GM19395 (cell line): Measurements from ENCODE around the gene MYO1C.
"Not testable (repeated sequence)": the region's sequence is repeated elsewhere in the genome, so short reads cannot be mapped to it uniquely, and the experiment has no call there.

Experiments used
- ATAC-seq: cut with Tn5 transposase; IDR thresholded peaks from one replicate; pipeline ENCODE4 v1.9.1; 2021; ENCODE audit warnings: mild to moderate bottlenecking, moderate library complexity; ENCODE audit not compliant: unreplicated experiment

The MYO1C gene

GRCh38 chr17:1467258-1467657, 25.2 kb downstream of the MYO1C start:
- ATAC-seq = no peak

- ATAC-seq = no peak
Measured at GRCh38 chr17:1464186-1464585, 28.3 kb downstream of the MYO1C start.

- no peak for ATAC-seq
Measured at GRCh38 chr17:1462164-1463112, 30.0 kb downstream of the MYO1C start.

DNA sequence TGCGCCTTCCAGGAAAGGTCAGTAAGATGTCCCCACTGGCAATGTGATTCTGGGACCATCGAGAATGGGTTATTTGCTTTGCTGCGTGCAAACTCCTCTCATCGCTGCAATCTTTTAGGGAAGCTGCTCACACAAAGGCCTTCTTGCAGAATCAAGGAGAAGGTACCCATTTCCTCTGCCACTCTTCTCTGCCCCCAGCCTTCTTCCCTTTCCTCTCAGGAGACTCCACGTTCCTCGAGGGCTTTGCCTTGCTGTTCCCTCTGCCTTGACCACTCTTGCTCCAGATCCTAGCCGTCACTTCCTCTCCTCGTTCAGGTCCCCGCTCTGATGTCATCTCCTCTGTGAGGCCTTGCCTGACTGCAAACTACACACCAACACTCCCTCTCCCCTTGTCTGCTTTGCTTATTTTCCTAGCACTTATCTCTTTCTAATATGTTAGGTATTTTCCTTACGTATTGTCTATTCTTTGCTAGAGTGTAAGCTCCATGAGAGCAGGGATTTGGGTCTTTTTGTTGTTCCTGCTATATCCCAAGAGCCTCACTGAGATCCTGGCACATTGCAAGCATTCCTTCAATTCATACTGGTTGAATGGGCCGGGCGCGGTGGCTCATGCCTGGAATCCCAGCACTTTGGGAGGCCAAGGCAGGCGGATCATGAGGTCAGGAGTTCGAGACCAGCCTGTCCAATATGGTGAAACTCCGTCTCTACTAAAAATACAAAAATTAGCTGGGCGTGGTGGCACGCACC, 31.1 kb downstream of the MYO1C start:
- ATAC-seq = no peak

DNA sequence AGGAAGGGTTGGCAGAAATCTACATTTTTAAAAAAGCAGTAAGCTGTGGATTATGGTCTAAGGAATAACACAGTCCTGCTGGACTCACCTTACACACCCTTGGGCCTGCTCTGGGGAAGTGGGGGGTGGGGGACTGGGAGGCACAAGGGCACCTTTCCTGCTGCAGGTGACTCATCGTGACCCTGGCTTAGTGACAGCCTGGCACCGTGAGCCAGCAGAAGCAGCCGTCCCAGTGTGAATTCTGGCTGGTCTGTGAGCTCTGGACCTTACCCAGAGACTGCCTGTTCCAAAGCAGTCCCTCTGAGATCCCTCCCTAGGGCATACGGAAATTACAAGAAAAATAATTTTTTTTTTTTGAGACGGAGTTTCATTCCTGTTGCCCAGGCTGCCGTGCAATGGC, 32.3 kb downstream of the MYO1C start:
- no peak for ATAC-seq

DNA sequence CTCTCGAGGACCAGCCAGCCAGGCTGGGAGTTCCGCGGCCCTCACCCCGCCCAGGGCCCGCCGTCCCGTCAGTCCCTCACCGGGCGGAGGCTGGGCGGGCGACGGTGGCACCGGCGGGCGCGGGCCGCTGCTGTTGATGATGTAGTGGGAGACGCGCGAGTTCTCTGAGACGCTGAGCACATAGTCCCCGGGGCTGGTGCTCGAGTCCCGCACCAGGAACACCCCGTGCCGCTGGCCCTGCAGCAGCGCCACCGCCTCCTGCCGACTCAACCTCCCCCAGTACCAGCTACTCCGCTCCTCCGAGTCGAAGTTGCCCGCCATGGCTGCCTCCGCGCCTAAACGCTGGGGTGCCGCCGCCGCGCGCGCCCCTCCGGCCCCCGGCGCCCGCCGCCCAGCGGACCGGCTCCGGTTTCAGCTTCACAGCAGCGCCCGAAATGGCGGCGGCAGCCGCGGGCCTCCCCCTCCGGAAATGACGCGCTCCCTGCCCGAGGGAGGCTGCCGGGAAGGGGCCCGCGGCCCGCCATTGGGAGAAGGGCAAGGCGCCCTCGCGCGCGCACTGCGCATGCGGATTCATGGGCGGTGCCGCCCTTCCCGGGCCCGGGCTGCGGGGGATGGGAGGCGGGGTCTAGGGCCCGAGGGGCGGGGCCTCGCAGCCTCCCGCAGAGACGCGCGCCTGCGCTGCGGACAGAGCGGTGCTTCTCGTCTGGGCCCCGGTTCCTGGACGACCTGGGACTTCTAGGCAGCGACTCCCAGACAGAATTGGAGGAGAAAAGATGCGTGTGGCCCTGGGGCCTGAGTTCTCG, 36.5 kb downstream of the MYO1C start, which contains the start of gene CRK:
TSS of gene CRK (minus strand) at position 436 of the 803 bp plus-strand sequence. CDS start at position 321, 115 bp downstream.
- peak; percentile 78 for ATAC-seq

DNA sequence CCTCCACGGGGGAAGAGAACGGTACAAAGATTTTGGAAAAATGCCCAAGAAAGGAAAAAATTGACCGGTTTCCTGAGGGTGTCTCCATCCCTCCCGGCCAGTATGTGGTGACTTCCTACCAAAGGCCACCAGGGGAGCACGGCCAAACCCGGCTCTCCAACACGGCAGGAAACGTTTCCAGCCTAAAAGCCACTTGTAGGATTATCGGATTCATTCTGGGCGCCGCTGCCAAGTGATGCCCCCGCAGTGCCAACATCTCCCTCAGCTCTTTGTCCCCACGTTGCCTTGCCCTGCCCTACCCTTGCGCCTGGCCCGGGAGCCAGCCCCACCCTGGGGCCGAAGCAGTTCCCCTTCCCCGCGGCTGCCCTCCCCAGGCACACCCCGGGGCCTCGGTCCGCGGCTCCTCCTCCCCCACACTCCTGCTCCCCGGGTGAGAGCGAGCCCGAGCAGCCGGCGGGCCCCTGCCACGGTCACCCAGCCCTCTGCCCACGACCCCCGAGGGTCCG, 37.1 kb downstream of the MYO1C start:
- ATAC-seq = peak; percentile 36

DNA sequence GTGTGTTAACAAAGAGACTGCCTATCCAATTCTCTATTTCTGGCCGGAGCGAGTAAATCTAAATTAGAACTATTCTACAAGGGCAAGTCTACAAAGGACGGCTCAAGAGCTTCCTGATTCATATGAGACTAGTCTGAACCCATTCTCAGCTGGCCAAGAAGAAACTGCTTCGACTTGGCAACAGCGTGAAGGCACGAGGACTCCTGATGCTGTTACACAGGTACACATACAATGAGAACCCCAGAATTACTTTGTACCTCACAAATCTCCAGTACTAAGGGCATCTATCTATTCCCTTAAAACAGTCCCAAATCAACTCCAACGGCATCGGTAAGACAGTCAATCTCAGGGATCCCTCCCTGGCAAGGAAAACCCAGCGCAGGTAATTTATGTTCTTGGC, 37.9 kb downstream of the MYO1C start:
- no peak for ATAC-seq

- not testable (repeated sequence) for ATAC-seq
Measured at GRCh38 chr17:1453694-1454093, 38.8 kb downstream of the MYO1C start.

DNA sequence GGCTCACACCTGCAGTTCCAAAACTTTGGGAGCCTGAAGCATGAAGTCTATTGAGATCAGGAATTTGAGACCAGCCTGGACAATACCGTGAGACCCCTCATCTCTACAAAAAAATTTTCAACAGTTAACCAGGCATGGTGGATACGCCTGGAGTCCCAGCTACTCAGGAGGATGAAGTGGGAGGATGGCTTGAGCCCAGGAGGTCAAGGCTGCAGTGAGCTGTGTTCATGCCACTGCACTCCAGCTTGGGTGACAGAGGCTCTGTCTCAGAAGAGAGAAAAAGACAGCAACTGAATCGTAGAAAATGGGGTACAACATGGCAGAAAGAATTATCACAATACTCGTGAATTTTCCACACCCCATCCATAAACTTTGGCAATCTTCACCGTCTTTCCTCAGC, 39.6 kb downstream of the MYO1C start:
- no peak for ATAC-seq

GRCh38 chr17:1450261-1450660, 42.2 kb downstream of the MYO1C start:
- ATAC-seq = not testable (repeated sequence)

DNA sequence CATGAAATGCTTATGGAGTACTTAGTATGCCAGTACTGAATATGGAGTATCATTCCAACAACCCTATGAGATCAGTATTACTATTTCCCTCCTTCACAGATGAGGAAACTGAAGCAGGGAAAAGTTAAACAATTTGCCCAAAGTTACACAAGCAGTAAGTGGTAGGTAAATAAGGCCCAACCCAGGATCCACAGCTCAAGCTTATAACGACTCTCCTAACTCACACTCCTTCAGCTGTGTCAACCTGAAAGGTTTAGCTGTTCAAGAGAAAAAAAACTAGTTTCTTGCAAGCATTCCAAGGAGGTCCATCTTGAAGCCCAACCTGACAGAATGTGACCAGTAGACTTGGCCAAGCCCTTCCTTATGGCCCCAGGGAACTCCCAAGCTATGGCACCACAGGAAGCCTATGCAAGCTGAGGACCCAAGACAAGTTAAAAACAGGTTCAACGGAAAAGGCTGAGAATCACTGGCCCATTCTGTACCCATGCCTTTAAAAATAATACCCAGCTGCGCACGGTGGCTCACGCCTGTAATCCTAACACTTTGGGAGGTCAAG, 43.0 kb downstream of the MYO1C start:
- ATAC-seq = no peak

GRCh38 chr17:1447052-1447451, 45.4 kb downstream of the MYO1C start:
- no peak for ATAC-seq

GRCh38 chr17:1446201-1446600, 46.3 kb downstream of the MYO1C start:
- no peak for ATAC-seq

DNA sequence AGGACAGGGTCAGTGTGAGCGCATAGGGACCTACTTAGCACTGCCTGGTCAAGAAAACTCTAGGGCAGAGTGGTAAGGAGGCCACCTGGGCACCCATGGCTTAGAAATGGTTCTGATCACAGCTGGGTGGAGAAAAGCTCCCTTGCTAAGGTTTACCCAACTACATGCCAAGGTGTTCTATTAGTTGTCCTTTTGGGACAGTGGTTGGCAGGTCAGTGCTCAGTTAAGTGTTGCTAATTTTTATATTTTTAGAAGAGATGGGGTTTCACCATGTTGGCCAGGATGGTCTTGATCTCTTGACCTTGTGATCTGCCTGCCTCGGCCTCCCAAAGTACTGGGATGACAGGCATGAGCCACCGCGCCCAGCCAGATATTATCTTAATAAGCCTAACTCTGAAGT, 46.8 kb downstream of the MYO1C start:
- ATAC-seq = not testable (repeated sequence)

GRCh38 chr17:1442721-1443120, 49.8 kb downstream of the MYO1C start:
- ATAC-seq = not testable (repeated sequence)

DNA sequence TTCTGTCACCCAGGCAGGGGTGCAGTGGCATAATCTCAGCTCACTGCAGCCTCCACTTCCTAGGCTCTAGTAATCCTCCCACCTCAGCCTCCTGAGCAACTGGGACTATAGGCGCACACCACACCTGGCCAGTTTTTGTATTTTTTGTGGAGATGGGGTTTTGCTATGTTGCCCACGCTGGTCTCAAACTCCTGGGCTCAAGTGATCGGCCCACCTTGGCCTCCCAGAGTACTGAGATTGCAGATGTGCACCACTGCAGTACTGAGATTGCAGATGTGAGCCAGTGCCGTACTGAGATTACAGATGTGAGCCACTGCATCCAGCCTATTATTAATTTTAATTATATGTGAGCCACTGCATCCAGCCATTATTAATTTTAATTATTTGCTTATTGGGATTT, 50.3 kb downstream of the MYO1C start:
- ATAC-seq = no peak

DNA sequence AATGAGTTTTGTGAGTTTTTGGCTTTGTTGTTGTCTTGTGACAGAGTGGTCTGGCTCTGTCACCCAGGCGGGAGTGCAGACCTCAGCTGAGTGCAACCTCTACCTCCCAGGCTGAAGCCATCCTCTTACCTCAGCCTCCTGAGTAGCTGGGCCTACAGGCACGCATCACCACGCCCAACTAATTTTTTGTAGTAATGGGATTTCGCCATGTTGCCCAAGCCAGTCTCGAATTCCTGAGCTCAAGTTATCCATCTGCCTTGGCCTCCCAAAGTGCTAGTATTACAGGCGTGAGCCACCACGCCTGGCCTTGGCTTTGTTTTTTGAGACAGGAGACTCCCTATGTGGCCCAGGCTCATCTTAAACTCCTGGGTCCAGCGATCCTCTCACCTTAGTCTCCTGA, 51.6 kb downstream of the MYO1C start:
- no peak for ATAC-seq

DNA sequence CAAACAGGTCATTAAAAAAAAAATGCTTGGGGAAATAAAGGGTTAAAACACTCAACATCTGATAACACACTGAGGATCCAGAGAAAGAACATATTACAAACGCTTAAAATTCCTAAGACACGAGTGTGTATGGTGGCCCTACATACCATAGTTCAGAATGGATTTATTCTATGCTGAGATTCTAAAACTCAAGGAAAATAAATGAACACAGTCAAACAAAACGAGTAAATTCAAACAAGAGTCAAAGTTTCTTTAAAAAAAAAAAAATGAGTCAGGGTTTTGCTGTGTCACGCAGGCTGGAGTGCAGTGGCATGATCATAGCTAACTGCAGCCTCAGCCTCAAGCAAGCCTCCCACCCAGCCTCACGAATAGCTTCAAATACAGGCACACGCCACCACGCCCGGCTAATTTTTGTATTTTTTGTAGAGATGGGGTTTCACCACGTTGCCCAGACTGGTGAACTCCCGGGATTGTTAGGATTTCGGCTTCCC, 53.8 kb downstream of the MYO1C start:
- no peak for ATAC-seq

GRCh38 chr17:1435326-1435725, 57.2 kb downstream of the MYO1C start:
- ATAC-seq = no peak
